Mucosa of descending colon (tissue), 3 donors: ENCODE measurements around the gene OSBP. TPM values are rescaled to one million over a fixed set of nuclear protein-coding genes. Genes with fewer than 3 reads are reported as not detected.

Experiments used
- ATAC-seq: fragments of 200-7000 bp; cut with Tn5 transposase; one replicate; pipeline ENCODE4 v1.9.1; 2020; ENCODE audit warnings: mild to moderate bottlenecking, moderate library complexity
- DNase-seq, 3 donors: peaks; one replicate each; pipeline ENCODE4 v3.0.0-alpha.2; 2020
- H3K36me3 ChIP-seq: fragments of 200-600 bp; one replicate; pipeline ENCODE4 v1.8.0; 2021; ENCODE audit warnings: low read depth, mild to moderate bottlenecking
- H3K4me1 ChIP-seq: fragments of 200-600 bp; one replicate; pipeline ENCODE4 v1.8.0; 2021; ENCODE audit warnings: low read depth, mild to moderate bottlenecking
- H3K4me3 ChIP-seq: fragments of 200-600 bp; one replicate; pipeline ENCODE4 v1.8.0; 2021; ENCODE audit warnings: mild to moderate bottlenecking
- H3K9me3 ChIP-seq: fragments of 200-600 bp; one replicate; pipeline ENCODE4 v1.8.0; 2021; ENCODE audit warnings: mild to moderate bottlenecking
- CTCF ChIP-seq: fragments of 200-600 bp; IDR thresholded peaks from one replicate; pipeline ENCODE4 v1.8.0; 2022; ENCODE audit warnings: antibody characterized with exemption, mild to moderate bottlenecking
- intact Hi-C, 2 donors: fragments of 100-400 bp; cut with DNase I in 1 of 2; cut with micrococcal nuclease in 1 of 2; formaldehyde crosslinking; loops; one replicate each; pipeline versions ENCODE4 v1.11.0 to v1.11.1; 2022; cut with DNase I, micrococcal nuclease
- total RNA-seq, 3 donors: library from RNA; stranded (reverse); fragmentation: NEBNext Ultra II Directional in 2 of 3; extraction: Animal tissue kit (Norgen Biotek cat#: 25700) in 2 of 3; gene quantifications; one replicate each; pipeline versions ENCODE4 v1.2.1 to v1.2.4, GENCODE V29; 2021 to 2023
- donor health status: DM: no; HTN: no; CAD: no; lungs with moderate emphysema.
- donor health status: DM: no; HTN: no; CAD: no.
- donor health status: DM: no; HTN: yes; CAD: no.

Gene OSBP
- total RNA-seq, 3 donors from 2014 or later = 55.0 to 57.8 (median 55.9) TPM

- ATAC-seq (no peak), DNase-seq (no peak)
- no peaks in the 10 kb centered on the region for H3K4me1 ChIP-seq
- H3K9me3 ChIP-seq = no peaks in the 10 kb centered on the region
- peaks cover 15% of the 10 kb centered on the region for H3K36me3 ChIP-seq
- no peak overlapping the region for H3K4me3 ChIP-seq
- TF ChIP-seq CTCF = no peak
- intact Hi-C loops = loop anchor here in 1 of 2 donors (10.0 kb wide), 1 partner anchor 52 kb away; no protein-coding TSS in a partner anchor
These were observed 13.1 kb downstream of the OSBP start for GRCh38 chr11:59602432-59602831.

GRCh38 chr11:59601788-59602187 is 13.8 kb downstream of the OSBP start:
- Histone ChIP-seq H3K9me3 (no peaks in the 10 kb centered on the region), H3K4me1 (no peaks in the 10 kb centered on the region), H3K4me3 (no peak overlapping the region), H3K36me3 (peaks cover 12% of the 10 kb centered on the region)
- no peak for ATAC-seq
- no peak for TF ChIP-seq CTCF
- DNase-seq = no peak
- intact Hi-C loops = loop anchor here in 1 of 2 donors (10.0 kb wide), 1 partner anchor 53 kb away; no protein-coding TSS in a partner anchor

- no peak for TF ChIP-seq CTCF
- Histone ChIP-seq H3K4me3 (no peak overlapping the region), H3K36me3 (peaks cover 12% of the 10 kb centered on the region), H3K9me3 (no peaks in the 10 kb centered on the region), H3K4me1 (no peaks in the 10 kb centered on the region)
- no peak for DNase-seq
- no peak for ATAC-seq
- intact Hi-C loops = loop anchor here in 1 of 2 donors (10.0 kb wide), 1 partner anchor 54 kb away; no protein-coding TSS in a partner anchor
These were observed 14.9 kb downstream of the OSBP start for GRCh38 chr11:59600636-59601035.

GRCh38 chr11:59600234-59600633 is 15.3 kb downstream of the OSBP start:
- no peak overlapping the region for H3K4me3 ChIP-seq
- TF ChIP-seq CTCF = no peak
- no peaks in the 10 kb centered on the region for H3K9me3 ChIP-seq
- DNase-seq (no peak), ATAC-seq (no peak)
- intact Hi-C loops = loop anchor here in 1 of 2 donors (10.0 kb wide), 1 partner anchor 55 kb away; no protein-coding TSS in a partner anchor
- peaks cover 12% of the 10 kb centered on the region for H3K36me3 ChIP-seq
- H3K4me1 ChIP-seq = no peaks in the 10 kb centered on the region

- no peak for DNase-seq
- intact Hi-C loops = no loop called here
- ATAC-seq = no peak
- Histone ChIP-seq H3K9me3 (no peaks in the 10 kb centered on the region), H3K4me1 (no peaks in the 10 kb centered on the region), H3K36me3 (peaks cover 12% of the 10 kb centered on the region), H3K4me3 (no peak overlapping the region)
- TF ChIP-seq CTCF = no peak
These were observed 16.6 kb downstream of the OSBP start for GRCh38 chr11:59598961-59599360.

- intact Hi-C loops = no loop called here
- Histone ChIP-seq H3K4me1 (no peaks in the 10 kb centered on the region), H3K4me3 (no peak overlapping the region), H3K9me3 (peaks cover 8% of the 10 kb centered on the region), H3K36me3 (no peaks in the 10 kb centered on the region)
- DNase-seq = no peak
- no peak for ATAC-seq
- TF ChIP-seq CTCF = no peak
These were observed 31.3 kb downstream of the OSBP start for GRCh38 chr11:59584294-59584693.
